B cell (primary cell): ENCODE results near the gene RAD50. TPM values are rescaled to one million over a fixed set of nuclear protein-coding genes. Genes with fewer than 3 reads are reported as not detected.

Experiments
- ATAC-seq: fragments of 200-7000 bp; cut with Tn5 transposase; one replicate; pipeline ENCODE4 v1.10.0; 2021; ENCODE audit warnings: low read depth, mild to moderate bottlenecking, moderate number of reproducible peaks, moderate library complexity
- CTCF ChIA-PET: fragments of 350-600 bp; sonication (Branson Sonifier 250); formaldehyde crosslinking; loops from one replicate; lab custom pipeline; 2021; ENCODE audit warnings: antibody characterized with exemption, inconsistent platforms; lab: Charles Lee
- POLR2A ChIA-PET: fragments of 350-600 bp; sonication (Branson Sonifier 250); formaldehyde crosslinking; loops from one replicate; lab custom pipeline; 2021; ENCODE audit warnings: antibody characterized with exemption; lab: Charles Lee
- DNase-seq: peaks from one replicate; pipeline ENCODE4 v3.0.0; 2013
- H2AFZ ChIP-seq: 2 replicates; pipeline ENCODE4 v1.6.1; 2012; ENCODE audit warnings: mild to moderate bottlenecking, low read depth, low read length; ENCODE audit not compliant: insufficient read depth, poor library complexity, severe bottlenecking
- H3K27ac ChIP-seq, 2 donors: 1 replicate in 1 of 2; 2 replicates in 1 of 2; pipeline ENCODE4 v1.5.1; 2012 to 2013; ENCODE audit warnings: low read length in 2 of 2, mild to moderate bottlenecking in 2 of 2, moderate library complexity in 1 of 2
- H3K27me3 ChIP-seq, 4 experiments: fragments of 200-600 bp in 1 of 4; sonication (generic) in 1 of 4; replicated peaks in 1 of 4; 1 replicate in 2 of 4; 2 replicates in 2 of 4; pipeline versions ENCODE4 v1.6.1 to v1.7.0; 2013 to 2016; ENCODE audit warnings: low read length in 3 of 4, mild to moderate bottlenecking in 2 of 4, mixed read lengths in 1 of 4, moderate library complexity in 1 of 4; ENCODE audit not compliant: insufficient read depth in 4 of 4, control insufficient read depth in 3 of 4; ENCODE audit errors: control extremely low read depth in 1 of 4
- H3K36me3 ChIP-seq, 2 experiments: replicated peaks in 1 of 2; 1 replicate in 1 of 2; 2 replicates in 1 of 2; pipeline versions ENCODE4 v1.6.1 to v1.7.1; 2013; ENCODE audit warnings: low read length in 1 of 2; ENCODE audit not compliant: insufficient read depth in 2 of 2, control insufficient read depth in 1 of 2; ENCODE audit errors: control extremely low read depth in 1 of 2, extremely low read depth in 1 of 2
- H3K4me1 ChIP-seq, 2 donors: fragments of 200-600 bp in 1 of 2; sonication (generic) in 1 of 2; 1 replicate in 1 of 2; 2 replicates in 1 of 2; pipeline versions ENCODE4 v1.5.1 to v1.6.1; 2013 to 2017; ENCODE audit warnings: low read length in 2 of 2; ENCODE audit not compliant: control insufficient read depth in 2 of 2, insufficient read depth in 2 of 2
- H3K4me2 ChIP-seq: replicated peaks from 2 replicates; pipeline ENCODE3; 2012; ENCODE audit warnings: mild to moderate bottlenecking, low read depth, low read length; ENCODE audit not compliant: poor library complexity, severe bottlenecking
- H3K4me3 ChIP-seq, 5 experiments: fragments of 200-600 bp in 1 of 5; sonication (generic) in 1 of 5; 1 replicate in 3 of 5; 2 replicates in 2 of 5; pipeline versions ENCODE4 v1.5.1 to v1.7.0; 2011 to 2016; ENCODE audit warnings: low read length in 4 of 5, mild to moderate bottlenecking in 4 of 5, low read depth in 2 of 5, control low read depth in 1 of 5, moderate library complexity in 1 of 5; ENCODE audit not compliant: insufficient read depth in 1 of 5; ENCODE audit errors: control extremely low read depth in 1 of 5, extremely low read depth in 1 of 5
- H3K79me2 ChIP-seq: fragments of 200-600 bp; sonication (generic); one replicate; pipeline ENCODE4 v1.6.0; 2016; ENCODE audit warnings: low read length; ENCODE audit not compliant: control insufficient read depth, insufficient read depth
- H3K9ac ChIP-seq: fragments of 200-600 bp; sonication (generic); 2 replicates; pipeline ENCODE4 v1.6.1; 2017; ENCODE audit warnings: mild to moderate bottlenecking, low read length, moderate library complexity
- H3K9me3 ChIP-seq, 3 donors: one replicate each; pipeline versions ENCODE4 v1.6.1 to v1.7.1; 2013; ENCODE audit warnings: low read length in 2 of 3; ENCODE audit not compliant: control insufficient read depth in 2 of 3, insufficient read depth in 1 of 3; ENCODE audit errors: control extremely low read depth in 1 of 3
- H4K20me1 ChIP-seq: 2 replicates; pipeline ENCODE4 v1.6.0; 2012; ENCODE audit warnings: mild to moderate bottlenecking, low read length; ENCODE audit not compliant: insufficient read depth, control insufficient read depth, poor library complexity, severe bottlenecking
- H3K27ac Mint-ChIP-seq: one replicate; pipeline ENCODE4 v1.8.0; 2021; ENCODE audit warnings: mixed read lengths
- H3K27me3 Mint-ChIP-seq: one replicate; pipeline ENCODE4 v1.8.0; 2021; ENCODE audit warnings: mixed read lengths
- H3K4me1 Mint-ChIP-seq: one replicate; pipeline ENCODE4 v1.8.0; 2021; ENCODE audit warnings: mixed read lengths
- H3K4me3 Mint-ChIP-seq: one replicate; pipeline ENCODE4 v1.8.0; 2021; ENCODE audit warnings: mixed read lengths
- H3K9me3 Mint-ChIP-seq: one replicate; pipeline ENCODE4 v1.8.0; 2022; ENCODE audit warnings: mixed read lengths; ENCODE audit not compliant: insufficient read depth
- CTCF ChIP-seq: fragments of 200-600 bp; IDR thresholded peaks from one replicate; pipeline ENCODE4 v1.8.0; 2022; ENCODE audit warnings: antibody characterized with exemption, mild to moderate bottlenecking
- EZH2 ChIP-seq: IDR thresholded peaks from 2 replicates; pipeline ENCODE4 v1.6.1; 2012; ENCODE audit warnings: borderline replicate concordance, low read depth, mild to moderate bottlenecking, moderate library complexity, low read length; ENCODE audit not compliant: insufficient read depth, poor library complexity, severe bottlenecking
- WGBS: methylation state at CpG from one replicate; pipeline ENCODE4 v1.1.5; 2013; ENCODE audit warnings: missing lambda C conversion rate; ENCODE audit not compliant: insufficient coverage; 5-methylcytosine and 5-hydroxymethylcytosine counted together
- intact Hi-C: fragments of 100-400 bp; cut with micrococcal nuclease; formaldehyde crosslinking; loops from one replicate; pipeline ENCODE4 v1.10.0; 2022
- polyA plus RNA-seq: library from polyadenylated mRNA; depleted of rRNA; stranded (reverse); fragments of >200 nt; gene quantifications from 2 replicates; pipeline ENCODE4 v1.2.3, GENCODE V29; 2012
- total RNA-seq, 2 donors: library from RNA; stranded (reverse); fragments of 120-200 nt in 1 of 2; gene quantifications; 1 replicate in 1 of 2; 2 replicates in 1 of 2; pipeline versions ENCODE4 v1.2.3 to v1.2.4, GENCODE V29; 2013 to 2022

RAD50 gene
- total and polyA plus RNA-seq, 2 donors (not counting 1 experiment from before 2014, with no cell fraction given), result 11.2 to 32.7 TPM

GRCh38 chr5:132675936-132676689 lies 119.3 kb downstream of the RAD50 start:
- WGBS, result 91% methylated on average over 6 of the region's 11 CpGs
- Histone ChIP-seq H3K9me3 (no peaks in the 10 kb centered on the region), H3K79me2 (no peaks in the 10 kb centered on the region), H3K4me1 (peaks cover 4 to 14% of the 10 kb centered on the region in 2 donors), H4K20me1 (no peaks in the 10 kb centered on the region), H3K36me3 (no peaks in the 10 kb centered on the region), H3K9ac (no peak overlapping the region), H3K27ac (no peak overlapping the region), H3K4me2 (no peak overlapping the region), H3K27me3 (no peaks in the 10 kb centered on the region), H3K4me3 (no peak overlapping the region), H2AFZ (no peak overlapping the region)
- peaks cover 16% of the 10 kb centered on the region for H3K4me1 Mint-ChIP-seq
- ATAC-seq, result no peak
- no peak for TF ChIP-seq EZH2
- no peak for TF ChIP-seq CTCF
- no peak overlapping the region for H3K27ac Mint-ChIP-seq
- ChIA-PET CTCF (no interaction called here), POLR2A (no interaction called here)
- H3K27me3 Mint-ChIP-seq, result peaks cover 2% of the 10 kb centered on the region
- no peak overlapping the region for H3K4me3 Mint-ChIP-seq
- intact Hi-C loops, result no loop called here
- H3K9me3 Mint-ChIP-seq, result no peaks in the 10 kb centered on the region
- DNase-seq, result no peak

- Mint-ChIP-seq H3K27ac (no peak overlapping the region), H3K9me3 (no peaks in the 10 kb centered on the region), H3K4me3 (no peak overlapping the region), H3K4me1 (peaks cover 27% of the 10 kb centered on the region), H3K27me3 (no peaks in the 10 kb centered on the region)
- TF ChIP-seq EZH2, result no peak
- TF ChIP-seq CTCF, result no peak
- H3K79me2 ChIP-seq, result no peaks in the 10 kb centered on the region
- DNase-seq (no peak), ATAC-seq (no peak)
- WGBS, result 63% methylated on average over 4 of the region's 7 CpGs
- H2AFZ ChIP-seq, result no peak overlapping the region
- CTCF ChIA-PET, result no interaction called here
- POLR2A ChIA-PET, result no interaction called here
- no peak overlapping the region for H3K4me2 ChIP-seq
- H3K9ac ChIP-seq, result no peak overlapping the region
- H3K27me3 ChIP-seq, result no peaks in the 10 kb centered on the region
- no peak overlapping the region for H3K27ac ChIP-seq
- intact Hi-C loops, result no loop called here
- H3K36me3 ChIP-seq, result no peaks in the 10 kb centered on the region
- peaks cover 15 to 24% of the 10 kb centered on the region in 2 donors for H3K4me1 ChIP-seq
- no peaks in the 10 kb centered on the region for H4K20me1 ChIP-seq
- H3K4me3 ChIP-seq, result no peak overlapping the region
- H3K9me3 ChIP-seq, result no peaks in the 10 kb centered on the region
These were observed 120.4 kb downstream of the RAD50 start for GRCh38 chr5:132677191-132677590.
